ENCODE measurements around the gene CDC42EP2.
A peak's percentile ranks its signal among the peaks of the same experiment; 100 is the strongest.

Gene CDC42EP2, protein sequence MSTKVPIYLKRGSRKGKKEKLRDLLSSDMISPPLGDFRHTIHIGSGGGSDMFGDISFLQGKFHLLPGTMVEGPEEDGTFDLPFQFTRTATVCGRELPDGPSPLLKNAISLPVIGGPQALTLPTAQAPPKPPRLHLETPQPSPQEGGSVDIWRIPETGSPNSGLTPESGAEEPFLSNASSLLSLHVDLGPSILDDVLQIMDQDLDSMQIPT

DNA sequence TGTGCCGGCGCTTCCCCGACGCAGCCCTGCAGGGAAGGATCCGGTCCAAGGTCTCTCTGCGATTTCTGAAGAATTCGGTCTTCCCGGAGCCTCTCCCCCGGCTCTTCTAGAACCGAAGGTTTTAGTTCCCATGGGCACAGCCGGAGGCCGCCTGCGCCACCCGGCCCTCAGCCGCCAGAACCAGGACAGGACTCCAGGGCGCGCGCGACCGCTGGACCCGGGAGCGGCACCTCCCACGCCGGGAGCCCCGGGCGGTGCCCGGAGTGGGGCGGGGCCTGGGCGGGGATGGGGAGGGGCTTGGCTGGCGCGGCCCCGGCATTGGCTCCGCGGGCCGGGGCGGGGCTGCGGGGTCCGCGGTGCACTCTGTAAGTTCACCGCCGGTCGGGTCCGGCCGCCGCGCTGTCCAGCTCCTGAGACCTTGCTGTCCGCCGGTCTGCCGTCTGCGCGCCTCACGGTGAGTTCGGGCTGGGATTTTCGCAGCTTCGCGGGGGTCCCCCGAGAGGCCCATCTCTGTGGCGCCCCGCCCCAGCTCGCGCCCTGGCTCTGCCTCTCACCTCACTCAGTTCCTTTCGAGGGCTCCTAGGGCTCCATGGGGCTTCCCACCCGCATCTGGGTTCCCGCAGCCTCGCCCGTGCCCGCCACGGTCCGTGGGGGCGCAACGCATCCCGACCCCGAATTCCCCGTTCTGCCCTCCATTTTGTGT lies at the start of gene CDC42EP2:
CDC42EP2 (plus strand) TSS at position 366 of the 703 bp plus-strand sequence. CDS start 6,033 bp downstream, outside the sequence.
- peak; percentile 54 for DNase-seq (ENCODE audit: low read depth)

DNA sequence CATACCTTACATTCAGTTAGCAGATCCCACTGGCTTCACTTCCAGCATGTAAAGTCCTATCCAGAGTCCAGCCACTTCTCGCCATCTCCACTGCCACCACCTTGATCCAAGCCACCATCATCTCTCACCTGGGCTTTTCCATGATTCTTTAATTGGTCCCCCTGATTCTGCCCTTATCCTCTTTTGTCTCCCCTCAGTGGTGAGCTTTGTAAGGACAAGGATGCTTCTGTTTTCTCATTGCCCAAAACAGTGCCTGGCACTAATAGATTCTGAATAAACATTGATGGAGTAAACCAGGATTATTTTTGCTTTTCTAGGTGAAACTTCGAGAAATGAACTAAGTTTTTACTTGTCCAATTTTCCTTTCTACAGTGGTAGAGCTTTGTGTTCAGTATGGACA lies 48.5 kb upstream of the CDC42EP2 start:
- no peak for DNase-seq (ENCODE audit: low read depth)

DNA sequence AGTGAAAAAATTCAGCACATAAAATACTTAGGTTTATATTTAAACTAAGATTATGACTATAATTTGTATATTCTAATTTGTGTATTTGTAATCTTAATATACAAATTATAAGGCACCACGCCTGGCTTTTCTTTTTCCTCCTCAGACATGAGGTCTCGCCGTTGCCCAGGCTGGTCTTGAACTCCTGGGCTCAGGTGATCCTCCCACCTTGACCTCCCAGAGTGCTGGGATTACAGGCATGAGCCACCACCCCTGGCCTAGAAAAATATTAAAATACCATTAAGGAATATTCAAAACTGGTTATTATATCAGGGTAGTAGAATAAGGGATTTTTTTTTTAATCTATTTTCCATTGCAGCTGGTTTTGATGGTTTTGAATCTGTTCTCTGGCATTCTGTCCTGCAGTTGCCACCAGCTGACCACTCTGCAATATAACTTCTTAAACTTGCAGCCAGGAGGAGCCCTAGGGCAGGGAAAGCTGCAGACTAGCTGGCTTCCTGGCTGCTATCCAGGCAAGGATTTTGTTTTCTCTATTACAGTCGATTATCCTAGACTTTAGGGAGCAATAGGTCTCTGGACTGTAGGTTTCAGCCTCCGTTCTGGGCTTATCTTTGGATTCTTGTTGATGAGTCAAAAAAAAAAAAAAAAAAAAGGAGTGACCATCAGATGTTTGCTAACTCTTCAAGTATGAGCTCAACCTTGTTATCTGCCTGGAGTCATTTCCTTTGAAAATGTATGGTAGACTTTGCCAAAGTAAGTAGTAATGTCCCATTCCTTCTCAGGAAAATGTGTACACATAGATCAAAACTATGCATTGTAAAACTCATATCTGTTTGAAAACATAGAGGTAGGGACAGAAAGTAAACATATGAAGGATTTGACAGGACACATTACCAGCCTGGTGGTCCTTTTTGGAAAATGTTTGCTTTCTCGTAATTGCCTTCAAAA lies 39.7 kb upstream of the CDC42EP2 start:
- no peak for DNase-seq (ENCODE audit: low read depth)

DNA sequence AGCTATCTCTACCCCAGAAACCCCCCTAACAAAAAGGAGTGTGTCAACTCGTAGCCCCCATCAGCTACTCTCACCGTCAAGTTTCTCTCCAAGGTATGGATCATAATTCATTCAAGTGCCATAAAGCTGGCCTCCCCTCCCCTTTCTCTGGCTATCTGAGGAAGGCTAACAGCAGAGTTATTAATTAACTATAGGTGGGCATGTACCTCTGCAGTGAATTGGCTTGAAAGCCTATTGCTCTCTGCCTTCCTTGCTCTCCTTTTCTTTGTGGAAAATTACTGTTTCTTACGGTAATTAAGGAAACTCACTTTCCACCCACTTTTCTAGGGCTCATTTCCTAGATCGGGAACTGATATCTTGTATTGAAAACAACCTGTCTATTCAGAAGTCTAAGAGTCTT lies 38.8 kb upstream of the CDC42EP2 start:
- DNase-seq (ENCODE audit: low read depth) = no peak

DNA sequence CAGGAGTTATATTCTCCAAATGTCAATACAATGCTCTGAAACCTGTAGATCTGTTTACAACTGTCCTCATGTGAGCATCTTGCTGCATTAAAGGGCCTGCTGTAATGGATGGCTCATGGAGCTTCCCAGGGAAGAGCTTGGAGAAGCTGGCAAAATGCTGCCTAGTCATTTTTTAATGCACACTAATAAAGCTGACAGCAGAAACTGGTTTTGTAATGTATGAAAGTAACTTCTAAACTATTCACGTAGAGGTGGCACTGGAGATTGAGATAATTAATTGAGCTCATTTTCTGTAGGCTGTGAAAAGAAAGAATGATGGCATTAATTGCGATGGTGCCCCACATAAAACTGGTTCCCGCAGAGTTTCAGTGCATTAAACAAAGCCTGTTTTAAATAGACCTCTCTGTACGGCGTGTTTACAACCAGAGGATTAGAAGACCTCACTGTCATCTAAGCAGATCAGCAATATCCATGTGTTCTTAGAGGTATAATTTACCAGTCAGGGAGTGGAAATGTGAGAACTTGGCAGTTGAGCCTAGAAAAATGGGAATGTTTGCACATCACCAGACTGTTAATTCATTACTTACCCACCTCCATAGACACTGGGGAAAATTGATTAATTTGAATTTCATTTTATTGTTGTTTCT lies 36.9 kb upstream of the CDC42EP2 start:
- no peak for DNase-seq (ENCODE audit: low read depth)

DNA sequence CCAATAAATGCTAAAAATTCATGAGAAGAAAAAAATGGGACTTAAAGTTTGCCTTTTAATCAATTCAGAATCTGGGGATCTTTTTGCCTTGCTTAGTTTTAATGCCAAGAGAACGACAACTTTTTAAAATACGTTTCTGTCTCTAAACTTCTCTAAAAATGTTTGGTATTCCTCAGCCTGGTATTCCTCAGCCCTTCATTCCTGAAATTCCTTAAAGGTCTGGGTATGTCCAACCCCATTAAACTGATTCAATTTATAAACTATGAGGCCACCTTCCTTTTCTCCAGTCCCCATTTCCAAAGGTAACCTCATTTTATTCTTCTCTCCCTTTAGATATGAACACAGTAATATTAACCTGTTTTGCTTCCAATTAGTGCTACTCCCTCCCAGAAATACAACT lies 36.3 kb upstream of the CDC42EP2 start:
- DNase-seq (ENCODE audit: low read depth) = no peak

DNA sequence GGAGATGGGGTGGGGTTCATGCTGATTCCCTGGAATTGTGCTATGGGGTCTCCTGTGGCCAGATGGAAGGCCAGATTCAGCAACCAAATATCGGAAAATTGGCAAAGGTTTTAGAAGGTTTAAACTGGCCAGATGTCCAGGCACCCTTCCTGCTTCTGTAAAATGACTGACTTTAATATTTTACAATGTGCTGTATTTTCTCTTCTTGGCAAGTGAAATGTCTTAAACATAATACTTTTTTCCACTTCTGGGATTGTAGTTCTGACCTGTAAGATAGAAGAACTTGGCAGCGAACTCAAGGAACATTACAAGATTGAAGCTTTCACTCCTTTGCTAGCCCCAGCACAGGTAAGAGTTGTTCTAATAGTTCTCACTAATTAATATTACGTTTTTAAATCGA lies 35.4 kb upstream of the CDC42EP2 start:
- DNase-seq (ENCODE audit: low read depth) = no peak

DNA sequence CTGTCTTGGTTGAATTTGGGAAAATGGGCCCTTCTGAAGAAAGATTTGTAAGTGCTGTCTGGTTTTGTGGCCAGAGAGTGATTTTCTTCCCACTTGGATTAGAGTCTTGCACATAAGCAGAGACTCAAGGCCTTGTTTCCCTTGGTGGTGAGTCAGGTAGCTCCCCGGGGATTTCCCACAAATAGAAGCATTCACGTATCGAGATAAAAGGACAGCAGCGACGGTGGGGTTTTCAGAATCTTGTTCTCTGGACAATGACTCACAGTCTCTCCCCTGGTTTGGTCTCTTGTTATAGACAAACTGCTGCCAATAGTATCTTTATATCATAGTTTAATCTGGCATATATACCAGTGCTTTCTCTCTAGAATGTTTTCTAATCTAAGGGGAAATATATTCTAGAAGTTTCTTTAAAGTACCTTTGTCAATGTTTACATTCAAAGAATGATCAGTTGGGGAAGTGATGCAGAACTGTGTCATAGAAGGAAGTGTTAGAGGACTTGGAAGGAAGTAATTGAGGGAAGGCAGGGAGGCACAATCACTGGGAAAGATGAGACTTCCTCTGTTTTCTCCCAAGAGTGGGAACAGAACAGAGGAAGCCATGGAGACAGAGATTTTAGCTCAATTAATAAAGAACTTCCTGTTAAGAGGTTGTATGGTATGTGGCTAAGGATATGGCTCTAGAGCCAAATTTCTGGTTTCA lies 34.8 kb upstream of the CDC42EP2 start:
- no peak for DNase-seq (ENCODE audit: low read depth)

DNA sequence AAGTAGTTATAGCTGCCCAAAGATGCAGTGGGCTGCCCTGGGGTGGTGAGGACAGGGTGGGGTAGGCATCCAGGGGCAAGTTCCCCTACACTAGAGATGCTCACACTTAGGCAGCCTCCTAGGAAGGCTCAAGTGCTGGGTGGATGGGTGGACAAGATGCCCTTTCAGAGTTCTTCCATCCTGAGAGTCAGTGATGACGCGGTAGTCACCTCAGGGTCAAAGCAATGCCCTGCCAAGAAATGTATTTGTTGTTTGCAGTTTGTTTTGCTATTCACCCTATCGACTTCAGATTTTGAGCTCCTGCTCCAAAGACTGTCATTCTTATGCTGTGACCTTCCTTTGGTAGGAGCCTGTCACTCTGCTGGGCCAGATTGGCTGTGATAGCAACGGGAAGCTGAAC lies 34.0 kb upstream of the CDC42EP2 start:
- no peak for DNase-seq (ENCODE audit: low read depth)

DNA sequence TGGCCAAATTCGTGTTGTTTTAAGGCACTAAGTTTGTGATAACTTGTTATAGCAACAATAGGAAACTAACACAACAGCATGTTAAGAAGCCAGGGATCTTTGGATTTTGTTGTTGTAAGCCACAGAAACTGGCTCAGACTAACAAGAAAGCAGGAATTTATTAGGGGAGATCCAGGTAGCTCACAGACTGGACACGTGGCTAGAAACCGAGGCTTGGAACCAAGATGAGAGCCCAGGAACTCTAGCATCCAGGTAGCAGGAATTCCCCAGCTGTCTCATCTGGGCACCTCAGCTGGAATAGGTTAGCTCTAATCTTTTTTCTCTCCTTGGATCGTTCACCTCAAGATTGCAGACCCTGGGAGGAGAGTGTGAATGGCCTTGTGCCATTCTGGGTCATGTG lies 28.0 kb upstream of the CDC42EP2 start:
- DNase-seq (ENCODE audit: low read depth) = no peak

DNA sequence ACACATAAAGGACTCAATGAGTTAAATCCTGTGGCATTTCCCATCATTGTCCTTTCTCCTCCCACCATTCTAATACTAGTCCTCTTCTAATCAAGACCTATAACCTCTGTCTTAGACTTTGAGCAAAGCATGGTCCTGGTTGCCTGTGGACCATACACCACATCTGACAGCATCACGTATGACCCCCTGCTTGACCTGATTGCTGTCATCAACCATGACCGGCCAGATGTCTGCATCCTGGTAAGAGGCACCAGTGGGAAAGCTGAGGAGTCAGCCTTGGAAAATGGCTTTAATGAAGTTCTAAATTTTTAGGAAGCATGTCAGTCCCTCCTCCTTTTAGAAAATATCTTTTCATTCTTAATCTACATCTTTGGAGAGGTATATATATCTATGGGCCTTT lies 27.1 kb upstream of the CDC42EP2 start:
- no peak for DNase-seq (ENCODE audit: low read depth)

DNA sequence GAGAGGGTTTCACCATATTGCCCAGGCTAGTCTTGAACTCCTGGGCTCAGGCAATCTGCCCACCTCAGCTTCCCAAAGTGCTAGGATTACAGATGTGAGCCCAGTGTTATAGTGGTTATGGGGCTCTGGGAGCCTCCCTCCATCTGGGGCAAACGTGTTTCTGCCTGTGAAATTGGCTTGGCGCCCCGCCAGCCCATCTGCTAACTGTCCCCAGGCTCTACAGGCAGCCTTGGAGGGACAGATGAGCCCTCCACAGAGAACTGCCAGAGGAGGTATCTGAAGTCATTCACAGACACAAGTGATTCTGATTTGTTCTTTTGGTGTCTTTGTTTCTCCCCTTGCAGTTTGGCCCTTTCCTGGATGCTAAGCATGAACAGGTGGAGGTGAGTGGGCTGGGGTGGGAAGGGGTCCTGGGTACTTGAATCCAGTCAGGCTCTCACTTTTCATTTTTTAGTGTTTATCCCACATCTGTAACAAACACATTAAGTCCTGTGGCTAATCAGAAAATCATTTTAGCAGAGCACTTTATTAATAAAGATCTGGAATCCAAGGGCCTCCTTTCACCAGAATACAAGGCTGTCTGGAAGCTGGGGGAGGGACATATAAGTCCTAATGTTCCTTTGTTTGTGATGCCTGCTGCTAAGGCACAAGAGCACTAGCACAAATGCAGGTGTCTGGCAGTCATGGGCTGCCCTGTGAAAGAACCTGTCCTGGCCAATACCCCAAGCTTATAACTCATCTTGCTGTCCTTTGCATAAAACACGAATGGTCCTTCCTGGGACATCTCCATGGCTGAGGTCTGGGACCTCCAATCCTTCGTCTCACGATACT lies 25.7 kb upstream of the CDC42EP2 start:
- DNase-seq (ENCODE audit: low read depth) = no peak

DNA sequence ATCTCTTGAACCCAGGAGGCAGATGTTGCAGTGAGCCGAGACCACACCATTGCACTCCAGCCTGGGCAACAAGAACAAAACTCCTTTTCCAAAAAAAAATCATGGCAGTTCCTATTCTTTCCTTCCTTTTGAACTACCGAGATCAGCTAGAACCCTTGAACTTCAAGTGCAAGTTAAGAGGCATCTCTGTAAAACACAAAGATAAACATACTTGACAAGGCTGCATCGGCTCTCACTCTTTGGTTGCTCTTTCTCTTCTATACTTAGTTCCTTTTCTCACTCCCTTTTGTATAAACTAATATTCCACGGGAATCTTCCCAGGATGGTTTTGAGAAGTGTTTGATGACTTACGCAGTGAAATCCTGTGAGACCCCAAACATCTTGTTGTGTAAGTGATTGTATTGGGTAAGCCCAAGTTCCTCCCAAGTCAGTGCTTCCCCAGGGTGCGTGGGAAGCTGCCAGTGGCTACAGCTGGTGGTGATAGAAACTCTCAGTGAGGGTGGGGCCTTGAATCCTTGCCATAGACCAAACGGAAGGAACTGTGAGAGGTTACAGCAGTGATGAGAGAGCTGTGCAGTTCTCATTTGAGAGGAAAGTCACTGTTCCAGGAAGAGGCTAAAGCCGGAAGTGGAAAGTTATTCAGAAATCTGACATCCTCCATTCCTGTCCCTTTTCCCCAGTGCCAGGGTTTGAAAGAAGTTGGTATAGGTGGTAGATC lies 24.1 kb upstream of the CDC42EP2 start:
- no peak for DNase-seq (ENCODE audit: low read depth)

DNA sequence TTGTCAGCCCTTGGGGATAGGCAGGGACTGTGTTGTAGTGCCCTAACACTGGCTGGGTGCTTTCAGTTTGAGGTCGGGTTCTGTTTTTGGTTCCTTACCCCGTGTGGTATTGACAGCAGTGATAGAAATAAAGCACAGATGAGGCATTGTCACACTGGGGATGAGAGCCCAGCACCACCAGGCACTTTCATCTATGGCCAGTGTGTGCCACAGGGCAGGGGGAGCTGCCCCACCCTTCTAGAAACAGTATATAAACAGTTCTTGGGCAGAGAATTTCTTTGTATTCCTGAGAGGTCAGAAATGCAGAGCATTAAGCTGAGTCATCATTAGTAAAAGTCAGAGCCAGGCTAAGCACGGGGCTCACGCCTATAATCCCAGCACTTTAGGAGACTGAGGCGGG lies 23.1 kb upstream of the CDC42EP2 start:
- DNase-seq (ENCODE audit: low read depth) = no peak

DNA sequence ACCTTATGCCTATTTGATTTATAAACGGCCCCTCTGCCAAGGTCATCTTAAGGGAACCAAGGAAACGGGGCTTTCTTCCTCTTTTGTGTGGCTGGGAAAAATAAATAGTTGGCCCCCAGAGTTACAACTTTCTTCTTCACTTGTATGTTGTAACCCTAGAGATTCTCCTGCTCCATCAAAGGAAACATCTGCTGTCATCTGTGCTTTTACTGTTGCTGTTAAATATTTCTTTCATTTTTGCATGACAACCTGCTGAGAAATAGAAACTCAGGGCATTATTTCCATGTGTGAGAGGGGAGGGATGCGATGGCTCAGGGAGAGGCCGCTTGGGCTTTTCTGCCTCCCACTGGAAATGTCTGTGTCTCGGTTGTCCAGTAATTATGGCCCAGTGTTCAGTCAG lies 21.8 kb upstream of the CDC42EP2 start:
- DNase-seq (ENCODE audit: low read depth) = no peak

DNA sequence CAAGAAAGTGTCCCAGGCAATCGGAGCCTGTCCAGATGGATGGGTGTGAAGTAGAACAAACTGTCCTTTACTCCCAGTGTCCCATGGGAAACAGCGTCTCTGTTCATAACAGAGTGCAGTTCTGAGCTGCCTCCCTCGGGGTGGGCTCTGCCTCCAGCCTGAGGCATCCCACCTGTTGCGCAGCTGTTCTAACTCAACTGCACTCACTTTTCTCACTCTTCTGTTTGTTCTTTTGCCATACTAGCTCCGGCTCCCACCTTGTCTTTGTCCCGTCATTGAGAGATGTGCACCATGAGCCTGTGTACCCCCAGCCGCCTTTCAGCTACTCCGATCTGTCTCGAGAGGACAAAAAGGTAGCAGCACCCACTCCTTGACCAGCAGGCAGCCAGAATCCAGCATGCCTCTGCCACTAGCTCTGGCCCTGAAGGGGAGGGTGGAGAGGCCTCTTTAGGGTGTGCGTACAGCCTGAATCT lies 20.7 kb upstream of the CDC42EP2 start:
- DNase-seq (ENCODE audit: low read depth) = no peak

DNA sequence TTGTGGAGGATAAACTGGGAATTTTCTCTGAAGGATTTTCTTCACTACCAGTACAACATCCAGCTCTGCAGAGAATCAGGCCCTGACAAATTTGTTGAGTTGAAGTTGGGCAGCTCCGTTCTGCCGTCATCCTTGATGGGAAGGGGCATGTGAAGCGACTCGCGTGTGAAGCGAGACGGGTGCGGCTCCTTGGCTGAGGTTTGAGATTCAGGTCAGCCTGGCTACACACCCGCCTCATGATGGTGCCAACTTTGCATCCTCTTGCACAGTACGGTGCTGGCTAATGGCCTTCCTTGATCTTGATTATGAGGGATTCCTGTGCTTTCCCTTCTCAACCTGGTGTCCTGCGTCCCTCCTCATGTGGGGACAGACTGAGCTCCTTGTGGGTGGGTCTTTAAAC lies 19.7 kb upstream of the CDC42EP2 start:
- no peak for DNase-seq (ENCODE audit: low read depth)

DNA sequence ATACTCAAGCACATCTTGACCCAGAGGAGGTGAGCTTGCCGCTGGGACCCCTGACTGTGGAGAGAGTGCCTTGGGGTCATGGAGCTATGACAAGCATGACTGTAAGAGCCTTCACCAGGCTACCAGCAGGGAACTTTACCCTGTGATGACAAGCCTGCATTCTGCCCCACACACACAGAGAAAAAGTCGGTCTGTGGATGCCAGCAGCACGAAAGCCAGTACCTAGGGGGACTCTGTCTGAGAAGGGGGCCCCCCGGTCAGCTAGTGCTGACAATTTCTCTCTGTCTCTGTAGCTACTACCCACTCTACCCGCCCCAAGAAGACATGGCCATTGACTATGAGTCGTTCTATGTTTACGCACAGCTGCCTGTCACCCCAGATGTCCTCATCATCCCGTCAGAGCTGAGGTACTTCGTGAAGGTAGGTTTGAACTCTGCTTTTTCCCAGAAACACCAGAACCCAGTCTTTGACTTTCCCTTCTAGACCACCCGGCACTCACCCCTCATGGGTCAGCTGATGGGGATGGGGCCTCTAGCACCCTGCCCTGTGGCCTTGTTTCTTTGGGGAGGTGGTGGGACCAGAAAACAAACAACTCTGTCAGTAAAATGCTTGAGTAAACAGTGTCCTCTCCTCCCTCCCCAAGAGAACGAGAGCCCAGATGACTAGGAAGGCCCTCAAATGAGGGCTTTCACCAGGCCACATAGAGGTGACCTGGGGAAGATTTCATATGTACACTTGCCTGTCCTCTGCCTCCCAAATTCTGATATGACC lies 18.9 kb upstream of the CDC42EP2 start:
- DNase-seq (ENCODE audit: low read depth) = no peak

DNA sequence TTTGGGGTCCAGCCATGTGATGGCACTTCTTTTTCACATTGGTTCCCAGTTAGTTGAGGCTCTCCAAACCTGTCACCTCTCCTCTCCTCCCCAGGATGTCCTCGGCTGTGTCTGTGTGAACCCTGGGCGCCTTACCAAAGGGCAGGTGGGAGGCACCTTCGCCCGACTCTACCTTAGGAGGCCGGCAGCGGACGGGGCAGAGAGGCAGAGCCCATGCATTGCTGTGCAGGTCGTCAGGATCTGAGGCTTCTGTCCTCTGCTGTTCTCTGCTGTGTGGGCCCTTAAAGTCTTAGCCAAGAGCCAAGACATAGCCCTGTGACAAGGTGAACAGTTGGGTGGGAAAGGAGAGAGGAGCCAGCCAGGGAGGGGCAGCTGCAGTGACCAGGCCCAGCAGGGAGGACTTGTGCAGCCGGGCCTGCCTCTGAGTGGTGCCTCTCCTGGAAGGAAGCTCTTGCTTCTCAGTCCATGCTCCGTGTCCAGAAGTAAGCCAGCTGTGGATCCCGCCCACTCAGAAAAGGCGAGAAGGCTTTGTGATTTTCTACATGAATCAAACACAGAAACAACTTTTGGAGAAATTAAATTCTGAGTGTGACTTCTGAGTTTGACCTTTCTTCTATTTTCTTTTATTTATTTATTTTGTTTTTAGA lies 17.5 kb upstream of the CDC42EP2 start:
- no peak for DNase-seq (ENCODE audit: low read depth)

Measured in stimulated activated CD8-positive, alpha-beta memory T cell treated with anti-CD3 and anti-CD28 coated beads, Interleukin-15, amount 100 ng/mL, for 24 hours (primary cell).